ENCODE data around the gene EID2B. TPM values are rescaled to one million over a fixed set of nuclear protein-coding genes. Genes with fewer than 3 reads are reported as not detected.
A peak's percentile ranks its signal among the peaks of the same experiment; 100 is the strongest.

EID2B gene
- total and polyA plus RNA-seq, 2 of the 13 experiments (the other 11 are each of a cell fraction or from before 2014, with no cell fraction given), result 2.5 to 3.7 TPM

- TF ChIP-seq, protein P1, sequence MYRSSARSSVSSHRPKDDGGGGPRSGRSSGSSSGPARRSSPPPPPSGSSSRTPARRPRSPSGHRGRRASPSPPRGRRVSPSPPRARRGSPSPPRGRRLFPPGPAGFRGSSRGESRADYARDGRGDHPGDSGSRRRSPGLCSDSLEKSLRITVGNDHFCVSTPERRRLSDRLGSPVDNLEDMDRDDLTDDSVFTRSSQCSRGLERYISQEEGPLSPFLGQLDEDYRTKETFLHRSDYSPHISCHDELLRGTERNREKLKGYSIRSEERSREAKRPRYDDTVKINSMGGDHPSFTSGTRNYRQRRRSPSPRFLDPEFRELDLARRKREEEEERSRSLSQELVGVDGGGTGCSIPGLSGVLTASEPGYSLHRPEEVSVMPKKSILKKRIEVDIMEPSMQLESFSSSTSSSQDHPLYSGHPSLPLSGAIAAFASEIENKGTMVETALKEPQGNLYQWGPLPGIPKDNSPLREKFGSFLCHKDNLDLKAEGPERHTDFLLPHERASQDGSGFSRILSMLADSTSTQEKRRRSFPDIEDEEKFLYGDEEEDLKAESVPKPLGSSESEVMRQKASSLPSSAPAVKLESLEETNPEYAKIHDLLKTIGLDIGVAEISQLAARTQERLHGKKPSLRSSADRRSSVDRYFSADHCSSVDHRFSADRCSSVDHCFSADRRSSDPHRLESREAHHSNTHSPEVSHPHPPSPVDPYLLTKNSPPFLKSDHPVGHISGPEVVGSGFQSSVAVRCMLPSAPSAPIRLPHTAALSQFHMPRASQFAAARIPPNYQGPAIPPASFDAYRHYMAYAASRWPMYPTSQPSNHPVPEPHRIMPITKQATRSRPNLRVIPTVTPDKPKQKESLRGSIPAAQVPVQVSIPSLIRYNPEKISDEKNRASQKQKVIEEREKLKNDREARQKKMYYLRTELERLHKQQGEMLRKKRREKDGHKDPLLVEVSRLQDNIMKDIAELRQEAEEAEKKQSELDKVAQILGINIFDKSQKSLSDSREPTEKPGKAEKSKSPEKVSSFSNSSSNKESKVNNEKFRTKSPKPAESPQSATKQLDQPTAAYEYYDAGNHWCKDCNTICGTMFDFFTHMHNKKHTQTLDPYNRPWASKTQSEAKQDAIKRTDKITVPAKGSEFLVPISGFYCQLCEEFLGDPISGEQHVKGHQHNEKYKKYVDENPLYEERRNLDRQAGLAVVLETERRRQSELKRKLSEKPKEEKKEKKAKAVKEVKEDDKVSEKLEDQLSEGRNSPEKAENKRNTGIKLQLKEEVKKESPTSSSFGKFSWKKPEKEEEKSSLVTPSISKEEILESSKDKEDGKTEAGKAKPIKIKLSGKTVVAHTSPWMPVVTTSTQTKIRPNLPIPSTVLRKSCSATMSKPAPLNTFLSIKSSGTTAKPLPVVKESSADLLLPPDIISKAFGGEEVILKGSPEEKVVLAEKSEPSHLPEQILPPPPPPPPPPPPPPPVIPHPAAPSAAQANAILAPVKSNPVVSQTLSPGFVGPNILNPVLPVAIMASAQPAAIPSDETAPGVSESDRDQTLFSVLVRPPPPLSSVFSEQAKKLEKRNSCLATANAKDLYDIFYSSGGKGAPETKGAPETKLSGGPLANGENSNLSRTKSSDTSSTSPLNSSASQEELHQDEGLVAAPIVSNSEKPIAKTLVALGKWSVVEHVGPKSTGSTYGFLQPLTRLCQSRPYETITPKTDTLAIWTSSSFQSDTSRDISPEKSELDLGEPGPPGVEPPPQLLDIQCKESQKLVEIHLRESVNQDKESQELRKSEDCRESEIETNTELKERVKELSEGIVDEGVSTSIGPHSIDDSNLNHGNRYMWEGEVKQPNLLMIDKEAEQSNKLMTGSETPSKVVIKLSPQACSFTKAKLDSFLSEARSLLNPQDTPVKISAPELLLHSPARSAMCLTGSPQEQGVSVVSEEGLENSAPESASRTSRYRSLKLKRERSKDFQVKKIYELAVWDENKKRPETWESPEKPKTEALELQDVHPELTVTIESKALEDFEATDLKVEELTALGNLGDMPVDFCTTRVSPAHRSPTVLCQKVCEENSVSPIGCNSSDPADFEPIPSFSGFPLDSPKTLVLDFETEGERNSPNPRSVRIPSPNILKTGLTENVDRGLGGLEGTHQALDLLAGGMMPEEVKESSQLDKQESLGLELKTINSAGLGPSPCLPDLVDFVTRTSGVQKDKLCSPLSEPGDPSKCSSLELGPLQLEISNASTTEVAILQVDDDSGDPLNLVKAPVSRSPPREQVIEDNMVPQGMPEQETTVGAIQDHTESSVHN (CRISPR knock-in tag; IDR thresholded peaks at IDR 0.05), result 0 out of 2 replicates have a peak, but pooled peaks have one; percentile 66
- TF ChIP-seq ZSCAN12 (CRISPR knock-in tag; IDR thresholded peaks at IDR 0.05), result no peak
- TF ChIP-seq ZNF546 (CRISPR knock-in tag; conservative IDR thresholded peaks at IDR 0.05), result no peak; the same call in 1 of the 2 replicates
- TF ChIP-seq HDAC6 (IDR thresholded peaks at IDR 0.05; ENCODE audit: low read depth, low read length), result no peak
- TF ChIP-seq, protein P2, sequence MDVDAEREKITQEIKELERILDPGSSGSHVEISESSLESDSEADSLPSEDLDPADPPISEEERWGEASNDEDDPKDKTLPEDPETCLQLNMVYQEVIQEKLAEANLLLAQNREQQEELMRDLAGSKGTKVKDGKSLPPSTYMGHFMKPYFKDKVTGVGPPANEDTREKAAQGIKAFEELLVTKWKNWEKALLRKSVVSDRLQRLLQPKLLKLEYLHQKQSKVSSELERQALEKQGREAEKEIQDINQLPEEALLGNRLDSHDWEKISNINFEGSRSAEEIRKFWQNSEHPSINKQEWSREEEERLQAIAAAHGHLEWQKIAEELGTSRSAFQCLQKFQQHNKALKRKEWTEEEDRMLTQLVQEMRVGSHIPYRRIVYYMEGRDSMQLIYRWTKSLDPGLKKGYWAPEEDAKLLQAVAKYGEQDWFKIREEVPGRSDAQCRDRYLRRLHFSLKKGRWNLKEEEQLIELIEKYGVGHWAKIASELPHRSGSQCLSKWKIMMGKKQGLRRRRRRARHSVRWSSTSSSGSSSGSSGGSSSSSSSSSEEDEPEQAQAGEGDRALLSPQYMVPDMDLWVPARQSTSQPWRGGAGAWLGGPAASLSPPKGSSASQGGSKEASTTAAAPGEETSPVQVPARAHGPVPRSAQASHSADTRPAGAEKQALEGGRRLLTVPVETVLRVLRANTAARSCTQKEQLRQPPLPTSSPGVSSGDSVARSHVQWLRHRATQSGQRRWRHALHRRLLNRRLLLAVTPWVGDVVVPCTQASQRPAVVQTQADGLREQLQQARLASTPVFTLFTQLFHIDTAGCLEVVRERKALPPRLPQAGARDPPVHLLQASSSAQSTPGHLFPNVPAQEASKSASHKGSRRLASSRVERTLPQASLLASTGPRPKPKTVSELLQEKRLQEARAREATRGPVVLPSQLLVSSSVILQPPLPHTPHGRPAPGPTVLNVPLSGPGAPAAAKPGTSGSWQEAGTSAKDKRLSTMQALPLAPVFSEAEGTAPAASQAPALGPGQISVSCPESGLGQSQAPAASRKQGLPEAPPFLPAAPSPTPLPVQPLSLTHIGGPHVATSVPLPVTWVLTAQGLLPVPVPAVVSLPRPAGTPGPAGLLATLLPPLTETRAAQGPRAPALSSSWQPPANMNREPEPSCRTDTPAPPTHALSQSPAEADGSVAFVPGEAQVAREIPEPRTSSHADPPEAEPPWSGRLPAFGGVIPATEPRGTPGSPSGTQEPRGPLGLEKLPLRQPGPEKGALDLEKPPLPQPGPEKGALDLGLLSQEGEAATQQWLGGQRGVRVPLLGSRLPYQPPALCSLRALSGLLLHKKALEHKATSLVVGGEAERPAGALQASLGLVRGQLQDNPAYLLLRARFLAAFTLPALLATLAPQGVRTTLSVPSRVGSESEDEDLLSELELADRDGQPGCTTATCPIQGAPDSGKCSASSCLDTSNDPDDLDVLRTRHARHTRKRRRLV (CRISPR knock-in tag; IDR thresholded peaks at IDR 0.05), result no peak
- TF ChIP-seq NFATC3 (CRISPR knock-in tag; IDR thresholded peaks at IDR 0.05), result no peak
- no peak for TF ChIP-seq ZNF576 (CRISPR knock-in tag; IDR thresholded peaks at IDR 0.05)
- no peak for TF ChIP-seq PHB2 (IDR thresholded peaks at IDR 0.05; ENCODE audit: partially characterized antibody)
- peak; percentile 75; the same call in 1 of the 2 replicates for TF ChIP-seq KAT7 (CRISPR knock-in tag; IDR thresholded peaks at IDR 0.05; ENCODE audit: borderline replicate concordance)
- no peak for TF ChIP-seq KLF12 (CRISPR knock-in tag; IDR thresholded peaks at IDR 0.05; ENCODE audit: borderline replicate concordance)
- TF ChIP-seq ISX (CRISPR knock-in tag; conservative IDR thresholded peaks at IDR 0.05), result no peak
- peak; percentile 20; the same call in 1 of the 2 replicates for TF ChIP-seq ZNF512B (CRISPR knock-in tag; IDR thresholded peaks at IDR 0.05; ENCODE audit: borderline replicate concordance)
Observed at GRCh38 chr19:39532233-39533002, at the start of gene EID2B (continued).

Data from HepG2 (cell line).